GM03348 (cell line): ENCODE results near the gene JPH3.

Experiments
- DNase-seq: peaks from one replicate; pipeline ENCODE4 v3.0.0; 2012; ENCODE audit warnings: low spot score

Gene JPH3

GRCh38 chr16:87602001-87602775 is at the start of gene JPH3:
TSS of gene JPH3 (plus strand) at chr16:87602508. CDS start at chr16:87603147, 639 bp downstream.
- no peak for DNase-seq

- no peak for DNase-seq
These were observed 49.3 kb upstream of the JPH3 start for GRCh38 chr16:87552772-87553573.

GRCh38 chr16:87554754-87555427 is 47.4 kb upstream of the JPH3 start:
- no peak for DNase-seq

GRCh38 chr16:87555647-87556046 is 46.7 kb upstream of the JPH3 start:
- no peak for DNase-seq

DNA sequence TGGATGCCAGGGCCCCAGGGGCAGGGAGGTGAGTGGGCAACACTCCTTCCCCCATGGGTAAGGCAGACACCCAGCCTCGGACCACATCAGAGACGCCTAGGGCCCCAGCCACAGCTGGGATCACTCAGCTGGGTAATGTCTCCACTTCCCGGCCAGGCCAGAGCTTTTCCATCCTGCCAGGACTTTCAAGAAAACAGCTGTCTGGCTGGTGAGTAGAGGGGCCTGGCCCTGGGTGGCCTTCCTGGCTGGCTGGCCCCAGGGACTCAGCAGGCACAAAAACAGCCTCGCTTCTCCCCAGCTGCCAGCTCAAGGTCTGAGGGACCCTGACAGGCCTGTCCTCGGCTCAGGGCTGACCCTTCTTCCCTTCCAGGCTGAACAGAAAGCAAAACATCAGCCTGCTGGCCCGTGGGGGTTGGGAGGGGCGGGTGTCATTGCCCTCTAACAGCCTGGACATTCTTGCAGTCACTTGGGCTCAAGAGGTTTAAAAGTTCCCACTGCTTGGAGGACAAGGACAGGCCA is 45.3 kb upstream of the JPH3 start:
- DNase-seq, result peak; percentile 77

DNA sequence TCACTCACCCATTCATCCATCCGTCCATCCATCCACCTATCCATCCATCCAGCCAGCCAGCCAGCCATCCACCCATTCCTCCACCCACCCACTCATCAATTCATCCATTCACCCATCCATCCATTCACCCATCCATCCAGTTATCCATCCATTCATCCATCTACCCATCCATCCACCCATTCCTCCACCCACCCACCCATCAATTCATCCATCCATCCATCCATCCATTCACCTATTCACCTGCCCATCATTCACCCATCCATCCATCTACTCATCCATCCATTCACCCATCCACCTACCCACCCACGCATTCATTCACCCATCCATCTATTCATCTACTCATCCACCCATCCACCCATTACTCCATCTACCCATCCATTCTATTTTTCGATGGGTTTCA is 43.6 kb upstream of the JPH3 start:
- DNase-seq, result no peak

- DNase-seq, result no peak
These were observed 42.4 kb upstream of the JPH3 start for GRCh38 chr16:87559945-87560344.

GRCh38 chr16:87560428-87561199 is 41.7 kb upstream of the JPH3 start:
- peak; percentile 62 for DNase-seq

- no peak for DNase-seq
These were observed 40.9 kb upstream of the JPH3 start for GRCh38 chr16:87561200-87562105.

DNA sequence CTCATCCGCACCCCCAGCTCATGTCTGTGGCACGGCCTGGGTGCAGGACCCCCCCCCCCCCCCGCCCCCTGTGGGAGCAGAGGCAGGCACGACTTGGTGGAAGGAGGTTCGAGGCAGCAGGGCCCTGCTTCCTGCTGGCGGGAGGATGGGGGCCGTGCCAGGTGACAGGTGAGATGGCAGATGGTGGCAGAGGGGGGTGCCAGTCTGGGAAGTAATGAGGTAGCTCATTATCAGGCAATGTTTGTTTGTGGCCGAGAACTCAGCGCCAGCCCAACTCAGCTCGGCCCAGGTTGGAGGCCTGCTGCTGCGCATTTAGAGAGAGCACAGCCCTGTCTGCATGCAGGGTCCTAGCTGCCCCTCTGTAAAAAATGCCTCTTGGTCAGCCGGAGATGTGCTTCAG is 40.1 kb upstream of the JPH3 start:
- DNase-seq, result no peak

- no peak for DNase-seq
These were observed 39.3 kb upstream of the JPH3 start for GRCh38 chr16:87563022-87563421.

- no peak for DNase-seq
These were observed 38.4 kb upstream of the JPH3 start for GRCh38 chr16:87563714-87564523.

DNA sequence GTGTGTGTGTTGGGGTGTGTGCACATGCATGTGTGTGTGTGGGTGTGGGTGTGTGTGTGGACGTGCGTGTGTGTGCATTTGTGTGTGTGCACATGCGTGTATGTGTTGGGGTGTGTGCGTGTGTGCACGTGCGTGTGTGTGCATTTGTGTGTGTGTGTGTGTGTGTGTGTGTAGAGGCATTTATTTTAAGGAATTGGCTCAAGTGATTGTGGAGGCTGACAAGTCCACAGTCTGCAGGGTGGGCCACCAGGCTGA is 37.9 kb upstream of the JPH3 start:
- DNase-seq, result no peak

GRCh38 chr16:87569601-87570571 is 32.4 kb upstream of the JPH3 start:
- DNase-seq, result no peak

DNA sequence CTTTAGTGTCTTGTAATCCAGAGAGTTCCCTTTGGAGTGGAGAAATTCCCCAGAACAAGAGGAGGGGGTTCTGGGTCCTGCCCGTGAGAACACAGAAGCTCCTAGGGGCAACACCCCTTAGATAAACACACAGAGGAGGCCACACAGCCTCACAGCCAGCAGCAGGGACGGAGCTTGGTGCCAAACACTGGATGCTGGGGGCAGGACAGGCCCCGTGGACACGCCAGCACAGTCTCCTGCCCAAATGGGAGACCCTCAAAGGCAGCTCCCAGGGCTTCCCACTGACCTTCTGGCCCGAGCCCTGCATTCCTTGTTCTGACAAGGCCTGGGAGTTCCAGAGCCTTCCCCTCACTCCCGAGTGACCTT is 31.8 kb upstream of the JPH3 start:
- no peak for DNase-seq

DNA sequence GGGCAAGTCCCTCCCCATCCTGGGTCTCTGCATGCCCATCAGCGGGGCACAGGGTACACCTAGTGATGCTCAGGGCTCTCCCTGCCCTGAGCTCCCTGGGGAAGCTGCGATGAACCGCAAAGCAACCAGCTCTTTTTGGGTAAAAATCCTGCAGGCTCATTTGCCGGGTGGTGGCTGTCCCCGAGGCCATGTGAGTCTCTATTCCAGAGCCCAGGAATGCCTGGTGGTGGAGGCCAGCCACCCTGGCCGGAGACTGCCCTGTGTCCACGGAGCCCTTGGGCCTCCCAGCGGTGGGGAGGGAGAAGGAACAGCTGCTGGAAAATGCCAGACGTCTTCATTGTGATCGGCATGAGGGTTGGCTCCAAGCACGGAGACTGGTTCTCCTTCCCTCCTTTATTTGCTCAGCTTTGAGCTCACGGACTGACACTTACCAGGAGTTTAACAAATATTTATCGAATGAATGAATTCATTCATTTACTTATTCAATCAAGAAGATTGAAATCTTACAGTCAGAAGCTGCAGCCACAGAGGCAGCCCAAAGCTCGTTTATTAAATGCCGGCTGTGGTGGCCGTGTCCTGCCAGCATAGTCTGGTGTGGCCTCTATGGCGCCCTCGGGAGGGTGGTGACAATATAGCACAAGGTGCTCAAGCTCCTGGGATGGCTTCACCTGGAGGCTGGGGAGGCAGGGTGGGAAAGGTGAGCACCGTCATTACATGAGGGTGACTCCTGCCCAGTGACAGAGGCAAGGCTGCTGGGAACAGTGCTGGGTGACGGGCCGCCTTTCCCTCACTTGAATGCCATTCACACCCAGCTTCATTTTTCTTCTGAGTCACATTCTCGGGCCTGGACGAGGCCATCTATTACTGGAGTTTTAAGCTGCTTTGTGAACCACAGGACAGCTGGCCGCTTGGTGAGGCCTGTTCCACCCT is 31.1 kb upstream of the JPH3 start:
- peak; percentile 89 for DNase-seq

DNA sequence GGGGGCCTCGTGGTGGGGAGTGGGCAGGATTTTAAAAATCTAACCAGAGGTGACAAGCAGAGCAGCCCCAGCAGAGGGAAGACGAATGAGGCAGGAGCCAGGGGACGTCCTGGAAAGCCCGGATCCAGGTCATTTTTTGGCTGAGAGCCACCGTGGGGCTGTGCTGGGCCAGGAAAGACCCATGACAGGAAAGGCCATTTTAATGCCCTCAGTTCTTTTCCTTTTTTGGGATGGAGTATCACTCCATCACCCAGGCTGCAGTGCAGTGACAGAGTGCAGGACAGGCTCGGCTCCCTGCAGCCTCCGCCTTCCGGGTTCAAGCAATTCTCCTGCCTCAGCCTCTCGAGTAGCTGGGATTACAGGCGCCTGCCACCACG is 30.5 kb upstream of the JPH3 start:
- DNase-seq, result no peak

- DNase-seq, result no peak
These were observed 29.3 kb upstream of the JPH3 start for GRCh38 chr16:87572959-87573358.
